HG03025 (cell line): ENCODE measurements around the gene IBA57.
"Not testable (repeated sequence)": the region's sequence is repeated elsewhere in the genome, so short reads cannot be mapped to it uniquely, and the experiment has no call there.

Experiments
- ATAC-seq: cut with Tn5 transposase; IDR thresholded peaks from one replicate; pipeline ENCODE4 v1.9.1; 2021; ENCODE audit warnings: mild to moderate bottlenecking, moderate library complexity; ENCODE audit not compliant: unreplicated experiment, low FRiP score

The IBA57 gene

DNA sequence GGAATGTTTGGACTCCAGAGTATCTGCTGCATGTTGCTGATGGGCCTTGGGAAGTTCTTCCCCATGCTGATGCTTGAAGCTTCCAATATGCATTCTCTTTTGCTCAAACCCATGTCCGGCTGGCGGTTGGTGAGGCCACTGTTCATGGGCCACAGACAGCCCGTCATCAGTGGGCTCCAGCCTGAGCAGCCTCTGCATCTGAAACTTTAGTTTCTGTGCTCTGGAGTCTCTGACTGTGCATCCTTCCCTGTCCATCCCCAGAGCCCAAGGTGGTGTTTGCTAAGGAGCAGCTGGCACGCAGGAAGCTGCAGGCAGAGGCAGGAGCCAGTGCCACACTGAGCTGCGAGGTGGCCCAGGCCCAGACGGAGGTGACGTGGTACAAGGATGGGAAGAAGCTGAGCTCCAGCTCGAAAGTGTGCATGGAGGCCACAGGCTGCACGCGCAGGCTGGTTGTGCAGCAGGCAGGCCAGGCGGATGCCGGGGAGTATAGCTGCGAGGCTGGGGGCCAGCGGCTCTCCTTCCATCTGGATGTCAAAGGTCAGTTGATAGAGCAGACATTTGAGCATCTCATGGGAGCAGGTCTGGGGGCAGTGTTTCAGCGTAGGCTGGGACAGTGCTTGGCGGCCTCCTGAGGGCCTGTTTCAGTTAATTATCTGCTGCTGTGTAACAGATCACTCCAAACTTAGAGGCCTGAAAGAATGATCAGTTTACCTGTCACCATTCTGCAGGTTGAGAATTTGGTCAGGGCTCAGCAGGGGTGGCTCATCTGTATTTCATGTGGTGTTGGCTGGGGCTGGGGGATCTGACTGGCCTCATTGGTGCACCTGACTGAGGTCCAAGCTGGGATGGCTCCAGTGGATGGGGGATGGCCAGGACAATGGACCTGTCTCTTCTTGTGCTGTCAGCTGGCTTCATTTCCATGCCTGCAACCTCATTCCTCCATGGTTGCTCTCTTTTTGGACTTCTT, 58.9 kb downstream of the IBA57 start:
- ATAC-seq, result no peak

DNA sequence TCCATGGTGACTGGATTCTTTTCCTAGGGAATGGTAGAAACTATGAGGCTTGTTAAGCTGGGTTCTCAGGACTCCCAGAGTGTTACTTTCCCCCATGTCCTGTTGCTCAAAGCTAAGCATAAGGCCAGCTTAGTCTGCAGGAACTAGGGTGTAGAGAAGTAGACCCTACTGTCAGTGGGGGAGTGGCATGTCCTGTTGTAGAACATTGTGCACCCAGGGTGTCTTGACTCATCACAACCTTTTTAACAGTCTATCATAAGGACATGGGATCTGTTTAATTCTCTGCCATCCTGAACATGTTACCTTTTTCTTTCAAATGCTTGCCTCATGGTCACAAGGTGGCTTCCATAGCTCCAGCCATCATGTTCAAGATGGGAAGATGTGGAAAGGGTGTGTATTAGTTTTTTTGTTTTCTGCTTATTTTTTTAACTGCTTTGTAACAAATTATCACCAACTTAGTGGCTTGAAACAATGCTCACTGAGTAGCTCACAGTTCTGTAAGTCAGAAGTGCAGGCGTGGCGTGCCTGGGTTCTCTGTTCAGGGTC, 59.6 kb downstream of the IBA57 start:
- ATAC-seq, result no peak

DNA sequence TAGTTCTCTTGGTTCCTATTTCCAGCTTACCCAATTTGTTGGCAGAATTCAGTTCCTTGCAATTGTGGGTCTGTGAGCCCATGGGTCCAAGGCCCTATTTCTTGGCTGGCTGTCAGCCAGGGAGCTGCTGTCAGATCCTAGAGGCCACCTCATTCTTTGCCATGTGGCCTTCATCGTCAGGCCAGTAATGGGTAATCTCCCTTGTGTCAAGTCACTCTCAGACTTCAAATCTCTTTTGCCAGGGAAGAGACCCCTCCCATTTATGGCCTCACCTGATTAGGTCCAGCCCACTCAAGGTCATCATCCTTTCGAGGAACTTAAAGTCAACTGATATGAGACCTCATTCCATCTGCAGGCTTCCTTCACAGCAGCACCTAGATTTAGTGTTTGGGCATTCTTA, 60.1 kb downstream of the IBA57 start:
- no peak for ATAC-seq

DNA sequence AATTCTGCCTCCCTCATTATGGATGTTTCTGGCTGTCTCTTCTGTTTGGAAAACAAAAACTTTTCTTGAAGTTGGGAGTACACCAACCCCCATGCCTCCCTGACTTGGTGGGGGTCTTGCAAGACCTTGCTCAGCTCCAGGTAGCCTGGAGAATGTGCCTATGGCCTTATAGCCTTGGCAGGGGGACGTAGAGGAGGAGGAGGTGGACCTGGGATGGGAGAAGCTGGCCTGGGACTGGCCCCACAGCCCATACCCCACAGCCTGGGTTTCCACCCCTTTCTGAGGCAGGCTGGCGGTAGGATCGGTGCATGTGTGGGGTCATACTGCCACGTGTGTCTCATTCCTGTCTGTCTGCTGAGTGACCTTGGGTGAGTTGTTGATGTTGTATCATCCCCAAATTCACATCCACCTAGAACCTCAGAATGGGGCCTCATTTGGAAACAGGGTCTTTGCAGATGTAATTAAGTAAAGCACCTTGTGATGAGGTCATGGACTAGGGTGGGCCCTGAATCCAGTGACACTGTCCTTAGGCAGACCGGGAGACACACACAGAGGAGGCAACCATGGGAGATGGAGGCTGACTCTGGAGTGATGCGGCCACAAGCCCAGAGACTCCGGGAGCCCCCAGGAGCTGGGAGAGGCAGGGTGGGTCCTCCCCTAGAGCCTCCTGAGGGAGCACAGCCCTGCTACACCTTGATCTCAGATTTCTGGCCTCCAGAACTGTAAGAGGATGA, 60.7 kb downstream of the IBA57 start:
- no peak for ATAC-seq

DNA sequence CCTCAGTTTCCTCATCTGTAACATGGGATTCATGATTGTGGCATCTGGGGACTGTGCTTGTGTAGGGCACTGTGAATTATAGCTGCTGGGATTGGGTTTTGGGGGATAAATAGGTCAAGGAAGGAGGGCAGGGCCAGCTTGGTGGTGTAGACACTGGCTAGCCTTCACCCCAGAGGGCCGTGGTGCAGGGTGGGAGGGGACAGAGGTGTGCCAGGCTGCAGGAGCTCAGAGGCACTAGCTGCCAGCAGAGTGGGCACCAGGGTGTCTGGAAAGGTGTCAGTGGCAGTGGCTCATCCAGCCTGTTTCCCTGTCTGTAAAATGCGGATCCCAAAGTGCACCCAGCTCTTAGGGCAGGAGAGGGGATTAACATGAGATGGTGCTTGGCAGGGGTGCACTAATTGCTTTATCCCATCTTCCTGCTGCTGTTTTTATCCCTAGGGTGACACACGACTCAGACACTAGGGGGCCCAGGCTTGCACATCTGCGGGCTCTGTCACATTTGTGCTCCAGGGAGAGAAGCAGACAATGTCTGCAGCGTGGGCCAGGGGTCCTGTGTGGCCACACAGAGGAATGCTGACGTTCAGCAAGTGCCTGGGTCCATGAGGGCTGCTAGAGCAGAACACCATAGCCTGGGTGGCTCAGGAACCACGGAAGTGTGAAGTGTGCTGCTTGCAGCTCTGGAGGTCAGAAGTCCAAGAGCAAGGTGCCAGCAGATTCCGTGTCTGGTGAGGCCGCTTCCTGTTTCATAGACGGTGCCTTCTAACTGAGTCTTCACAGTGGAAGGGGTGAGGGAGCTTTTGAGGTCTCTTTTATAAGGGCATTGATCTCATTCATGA, 61.6 kb downstream of the IBA57 start:
- ATAC-seq, result no peak

DNA sequence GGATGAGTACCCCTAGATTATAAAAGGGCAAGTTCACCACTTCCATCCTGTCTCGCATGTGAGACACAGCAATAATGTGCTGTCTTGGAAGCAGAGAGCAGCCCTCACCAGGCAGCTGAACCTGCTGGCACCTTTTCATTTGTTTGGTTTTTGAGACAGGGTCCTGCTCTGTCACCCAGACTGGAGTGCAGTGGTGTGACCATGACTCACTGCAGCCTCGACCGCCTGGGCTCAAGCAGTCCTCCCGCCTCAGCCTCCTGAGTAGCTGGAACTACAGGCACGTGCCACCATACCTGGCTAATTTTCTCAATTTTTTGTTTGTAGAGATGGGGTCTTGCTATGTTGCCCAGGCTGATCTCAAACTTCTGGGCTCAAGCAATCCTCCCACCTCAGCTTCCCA, 62.5 kb downstream of the IBA57 start:
- ATAC-seq, result not testable (repeated sequence)

DNA sequence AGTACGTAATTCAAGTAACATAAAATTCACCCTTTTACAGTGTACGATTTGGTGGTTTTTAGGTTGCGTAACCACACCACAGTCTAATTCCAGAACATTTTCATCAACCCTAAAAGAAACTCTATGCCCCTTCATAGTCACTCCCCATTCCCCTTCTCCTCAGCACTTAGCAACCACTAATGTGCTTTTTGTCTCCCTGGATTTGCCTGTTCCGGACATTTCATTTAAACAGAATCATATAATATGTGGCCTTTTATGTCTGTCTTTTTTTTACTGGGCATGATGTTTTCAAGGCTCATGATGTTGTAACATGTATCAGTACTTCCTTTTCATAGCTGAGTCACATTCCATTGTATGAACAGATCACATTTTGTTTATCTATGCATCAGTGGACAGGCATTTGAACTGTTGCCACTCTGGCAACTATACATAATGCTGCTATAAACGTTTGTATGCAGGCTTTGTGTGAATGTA, 63.0 kb downstream of the IBA57 start:
- no peak for ATAC-seq

DNA sequence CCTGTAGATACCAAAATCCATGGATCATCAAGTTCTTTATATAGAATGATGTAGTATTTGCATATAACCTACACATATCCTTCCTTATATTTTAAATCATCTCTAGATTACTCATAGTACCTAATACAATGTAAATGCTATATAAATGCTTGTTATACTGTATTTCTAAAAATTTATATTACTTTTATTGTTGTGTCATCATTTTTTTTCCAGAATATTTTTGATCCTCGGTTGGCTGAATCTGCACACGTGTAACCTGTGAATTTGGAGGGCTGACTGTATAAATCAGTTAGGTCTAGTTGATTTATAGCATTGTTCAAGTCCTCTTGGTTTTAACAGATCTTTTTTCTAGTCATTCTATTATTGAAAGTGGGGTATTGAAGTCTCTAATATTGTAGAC, 65.6 kb downstream of the IBA57 start:
- ATAC-seq, result no peak
